Stomach (tissue), 4 donors: ENCODE data around the gene COL7A1.

Experiments
- CTCF ChIP-seq, 7 experiments: fragments of 450-650 bp in 4 of 7; fragments of 200-600 bp in 3 of 7; sonication (generic) in 3 of 7; IDR thresholded peaks; one replicate each; pipeline ENCODE4 v1.5.1; 2016 to 2019; ENCODE audit warnings: antibody characterized with exemption in 7 of 7, control low read depth in 2 of 7, mild to moderate bottlenecking in 1 of 7
- POLR2A ChIP-seq, 4 donors: fragments of 450-650 bp; IDR thresholded peaks; one replicate each; pipeline ENCODE4 v1.6.1; 2016; ENCODE audit warnings: antibody characterized with exemption in 4 of 4, control low read depth in 2 of 4, mild to moderate bottlenecking in 1 of 4, moderate library complexity in 1 of 4
- POLR2AphosphoS5 ChIP-seq, 3 donors: sonication (generic); formaldehyde crosslinking; IDR thresholded peaks; one replicate each; pipeline ENCODE4 v1.6.1; 2016; ENCODE audit warnings: antibody characterized with exemption in 3 of 3

- TF ChIP-seq POLR2A (IDR thresholded peaks at IDR 0.05): no peak
- no peak for TF ChIP-seq CTCF (IDR thresholded peaks at IDR 0.05)
- TF ChIP-seq POLR2AphosphoS5 (IDR thresholded peaks at IDR 0.05): no peak
These were observed 70.2 kb downstream of the COL7A1 start for GRCh38 chr3:48524970-48525369.
